DMS114 treated with DMSO at 0.1 percent for 48 hours (cell line): ENCODE measurements around the gene LSS.

ENCODE experiments used
- DNase-seq: peaks from one replicate; lab custom pipeline; 2025; ENCODE audit not compliant: unreplicated experiment; lab: John Stamatoyannopoulos, UW

LSS gene

GRCh38 chr21:46219591-46220239 lies 8.9 kb downstream of the LSS start:
- DNase-seq = no peak

DNA sequence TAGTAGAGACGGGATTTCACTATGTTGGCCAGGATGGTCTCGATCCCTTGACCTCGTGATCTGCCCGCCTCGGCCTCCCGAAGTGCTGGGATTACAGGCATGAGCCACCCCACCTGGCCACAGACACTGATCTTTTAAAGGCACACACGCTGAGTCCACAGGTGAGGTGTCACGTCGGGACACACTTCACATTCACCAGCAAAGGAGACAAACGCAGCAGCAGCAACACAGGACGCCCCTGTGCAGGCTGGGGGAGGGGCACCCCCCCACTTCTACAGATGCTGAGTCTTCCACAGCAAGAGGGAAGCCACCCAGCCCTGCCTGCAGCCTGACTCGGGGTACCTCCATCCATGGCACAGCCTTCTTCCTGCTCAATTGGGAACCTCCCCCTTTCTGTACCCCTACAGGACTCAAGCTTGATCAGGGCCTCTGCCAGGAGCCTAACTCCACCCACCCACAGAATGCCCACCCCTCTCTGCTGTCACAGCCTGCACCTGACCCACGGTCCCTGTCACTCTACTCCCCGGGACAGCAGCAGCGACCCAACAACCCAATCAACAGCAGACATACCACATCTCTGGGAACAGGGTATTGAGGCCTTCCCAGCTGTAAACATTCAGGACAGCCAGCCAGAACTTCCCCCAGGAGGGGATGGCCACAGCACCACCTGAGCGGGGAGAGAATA lies 9.5 kb downstream of the LSS start:
- no peak for DNase-seq

GRCh38 chr21:46217511-46218196 lies 10.9 kb downstream of the LSS start:
- DNase-seq = no peak

DNA sequence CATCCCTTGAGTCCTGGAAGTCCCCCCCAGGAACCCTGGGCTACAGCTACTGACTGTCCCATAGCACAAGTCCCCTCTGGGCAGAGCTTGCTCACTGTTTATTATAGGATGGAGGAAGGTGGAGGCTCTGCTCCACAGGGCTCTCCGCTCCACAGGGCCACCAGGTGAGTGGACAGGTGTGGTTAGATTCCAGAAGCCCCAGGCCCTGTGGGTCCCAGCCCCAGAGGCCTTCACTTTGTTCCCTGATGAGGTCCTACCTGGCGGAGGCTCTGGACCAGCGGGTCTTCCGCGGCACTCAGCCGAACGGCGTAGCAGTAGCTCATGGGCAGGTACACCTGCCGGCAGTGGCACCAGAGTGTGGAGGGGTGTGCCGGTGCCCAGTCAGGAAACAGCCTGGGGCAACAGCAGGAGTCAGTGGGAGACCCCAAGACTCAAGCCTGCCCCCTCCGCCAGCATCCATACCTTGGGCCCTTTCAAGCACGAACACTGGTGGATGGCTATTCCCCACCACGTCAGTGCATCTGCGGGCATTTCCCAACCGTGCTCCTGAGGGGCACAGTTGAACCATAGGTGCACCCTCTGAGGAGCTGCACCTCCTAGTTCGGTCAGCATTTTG lies 12.3 kb downstream of the LSS start:
- no peak for DNase-seq

- no peak for DNase-seq
These were observed 13.0 kb downstream of the LSS start for GRCh38 chr21:46215436-46216131.

DNA sequence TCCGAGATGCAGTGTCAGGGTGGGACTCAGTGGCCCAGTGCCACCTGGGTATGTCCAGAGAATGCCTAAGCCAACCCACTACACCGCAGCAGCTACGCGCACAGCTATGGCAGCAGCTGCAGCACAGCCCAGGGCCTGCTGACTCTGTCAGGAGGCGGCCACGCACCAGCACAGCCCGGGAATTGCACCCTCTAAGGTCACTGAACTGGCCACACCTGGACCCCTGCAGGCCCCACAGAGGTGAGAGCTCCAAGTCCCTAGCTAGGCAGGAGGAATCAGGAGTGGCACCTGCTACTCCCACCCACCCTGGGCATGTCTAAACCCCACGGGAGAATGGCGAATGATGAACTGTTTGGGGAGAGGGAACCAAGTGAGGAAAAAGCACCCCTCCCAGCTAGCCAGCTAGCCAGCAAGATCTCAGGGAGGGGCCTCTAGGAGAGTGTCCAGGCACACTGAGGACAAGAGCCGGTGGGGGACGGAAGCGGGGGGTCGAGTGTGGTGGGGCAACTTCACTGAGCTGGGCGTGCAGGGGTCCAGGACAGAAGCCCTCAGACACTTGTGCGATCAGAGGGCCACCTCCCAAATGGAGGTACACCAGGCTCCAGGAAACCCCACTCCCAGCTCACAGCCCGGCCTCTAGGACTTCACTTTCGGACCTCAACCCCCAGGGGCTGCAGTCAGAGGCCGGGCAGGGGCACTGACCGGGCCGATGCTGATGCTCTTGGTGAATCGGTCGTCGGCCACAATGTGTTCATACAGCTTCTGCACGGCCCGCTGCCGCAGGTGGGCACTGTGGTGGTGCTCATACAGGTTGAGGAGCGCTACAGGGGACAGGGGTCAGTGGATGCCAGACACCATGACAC lies 13.9 kb downstream of the LSS start:
- DNase-seq = no peak

GRCh38 chr21:46213620-46214286 lies 14.8 kb downstream of the LSS start:
- DNase-seq = no peak

DNA sequence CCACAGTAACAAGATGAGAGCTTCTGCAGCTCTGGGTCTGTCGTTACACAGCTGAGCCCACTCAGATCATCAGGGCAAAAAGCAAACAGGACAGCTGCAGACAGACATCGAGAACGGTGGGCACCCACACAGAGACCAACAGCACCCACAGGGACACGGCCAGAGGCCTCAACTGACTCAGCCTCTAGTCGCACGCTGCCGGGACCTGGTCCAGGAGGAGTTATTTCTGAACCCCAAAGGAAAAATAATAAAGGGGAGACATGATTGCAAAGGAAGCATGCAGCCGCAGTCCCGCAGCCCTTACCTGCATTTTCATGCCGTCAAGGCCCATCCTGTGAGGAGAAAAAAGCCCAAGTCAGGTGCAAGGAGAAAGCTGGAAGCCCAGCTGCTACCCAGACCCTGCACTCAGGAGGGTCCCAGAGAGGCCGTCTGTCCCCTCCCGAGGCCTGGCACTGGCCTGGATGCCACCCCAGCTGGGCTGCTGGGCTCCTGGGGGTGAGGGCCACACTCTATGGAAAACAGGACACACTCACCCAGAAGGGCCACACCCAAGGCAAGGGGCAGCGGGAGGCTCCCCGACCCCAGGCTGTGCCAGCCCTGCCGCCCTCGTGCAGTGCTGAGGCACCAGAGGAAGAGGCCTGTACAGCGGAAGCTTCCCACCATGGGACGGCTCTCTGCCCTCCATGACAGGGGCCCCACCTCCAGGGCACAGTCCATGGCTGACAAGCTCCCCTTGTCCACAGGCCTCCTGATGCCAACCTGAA lies 15.7 kb downstream of the LSS start:
- DNase-seq = no peak

- no peak for DNase-seq
These were observed 16.5 kb downstream of the LSS start for GRCh38 chr21:46211786-46212720.

DNA sequence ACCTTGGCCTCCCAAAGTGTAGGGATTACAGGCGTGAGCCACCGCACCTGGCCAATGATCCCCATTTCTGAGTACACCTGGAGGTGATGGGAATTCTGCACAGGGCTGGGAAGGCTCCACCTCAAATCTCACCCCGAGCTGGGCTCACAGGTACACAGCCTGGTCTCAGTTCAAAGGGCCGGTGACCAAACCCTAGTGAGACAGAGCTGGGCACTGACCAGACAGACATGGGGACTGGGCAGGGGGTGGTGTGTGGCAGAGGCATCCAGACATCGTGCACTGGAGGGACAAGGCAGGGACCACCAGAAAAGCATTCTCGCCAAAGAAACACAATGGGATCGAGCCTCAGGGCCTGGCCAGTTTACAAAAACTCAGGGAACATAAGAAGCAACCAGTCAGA lies 17.2 kb downstream of the LSS start:
- DNase-seq = no peak

DNA sequence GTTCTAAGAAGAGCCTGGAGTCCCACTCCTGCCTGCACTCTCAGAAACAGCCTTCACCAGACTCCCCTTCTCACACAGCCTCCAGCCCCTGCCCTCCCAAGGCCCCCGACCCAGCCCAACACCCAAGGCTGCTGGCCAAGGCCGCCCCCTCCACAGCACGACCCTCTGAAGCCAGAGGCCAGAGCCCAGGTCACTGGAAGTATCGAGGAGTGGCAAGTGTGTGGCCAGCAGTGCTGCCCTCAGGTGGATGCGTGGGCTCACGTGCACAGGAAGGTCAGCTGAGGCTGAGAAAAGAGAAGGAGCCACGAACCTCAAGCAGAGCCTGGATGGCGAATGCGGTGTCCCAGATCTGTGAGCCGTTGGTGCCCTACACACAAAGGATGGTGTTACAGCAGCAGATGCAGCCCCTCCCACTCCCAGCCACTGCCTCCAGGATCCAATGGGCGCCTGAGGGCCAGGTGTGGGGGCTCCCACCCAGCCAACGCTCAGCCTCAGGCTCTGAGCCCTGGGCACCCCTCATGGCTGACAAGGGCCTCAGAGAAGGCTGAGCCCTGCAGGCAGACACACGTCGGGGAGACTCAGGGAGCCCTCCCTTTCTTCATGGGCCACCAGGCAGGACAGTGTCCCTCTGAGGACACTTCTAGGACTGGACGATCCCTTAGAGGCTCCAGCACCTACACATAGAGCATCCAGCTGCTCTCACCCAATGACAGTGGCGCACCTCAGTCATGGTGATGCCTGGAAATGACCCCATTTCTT lies 18.0 kb downstream of the LSS start:
- no peak for DNase-seq

- DNase-seq = no peak
These were observed 19.5 kb downstream of the LSS start for GRCh38 chr21:46208761-46209721.

GRCh38 chr21:46207920-46208591 lies 20.5 kb downstream of the LSS start:
- DNase-seq = no peak

GRCh38 chr21:46207006-46207919 lies 21.3 kb downstream of the LSS start:
- no peak for DNase-seq
